DMS79 treated with DMSO at 0.1 percent for 48 hours (cell line): ENCODE data around the gene ATP9A.

Experiments used
- DNase-seq: peaks from one replicate; lab custom pipeline; 2025; lab: John Stamatoyannopoulos, UW

The ATP9A gene

DNA sequence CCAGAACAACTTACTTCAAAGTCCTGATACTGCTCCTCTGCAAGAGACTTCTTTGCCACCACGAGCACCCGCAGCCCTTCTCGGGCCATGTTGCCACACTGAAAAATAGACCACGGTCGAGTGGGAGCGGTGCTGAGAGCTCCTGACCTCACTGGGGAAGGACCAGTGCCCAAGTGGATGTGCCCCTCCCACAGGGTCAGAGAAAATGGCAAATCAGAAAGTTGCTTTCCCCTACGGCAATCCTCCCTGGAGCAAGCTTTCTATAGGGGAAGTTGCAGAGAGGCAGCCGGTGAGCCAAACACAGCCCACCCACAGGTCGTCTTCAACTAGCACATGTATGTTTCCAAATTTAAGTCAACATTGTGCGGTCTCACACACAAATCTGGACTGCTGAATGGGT lies 140.6 kb downstream of the ATP9A start:
- no peak for DNase-seq

DNA sequence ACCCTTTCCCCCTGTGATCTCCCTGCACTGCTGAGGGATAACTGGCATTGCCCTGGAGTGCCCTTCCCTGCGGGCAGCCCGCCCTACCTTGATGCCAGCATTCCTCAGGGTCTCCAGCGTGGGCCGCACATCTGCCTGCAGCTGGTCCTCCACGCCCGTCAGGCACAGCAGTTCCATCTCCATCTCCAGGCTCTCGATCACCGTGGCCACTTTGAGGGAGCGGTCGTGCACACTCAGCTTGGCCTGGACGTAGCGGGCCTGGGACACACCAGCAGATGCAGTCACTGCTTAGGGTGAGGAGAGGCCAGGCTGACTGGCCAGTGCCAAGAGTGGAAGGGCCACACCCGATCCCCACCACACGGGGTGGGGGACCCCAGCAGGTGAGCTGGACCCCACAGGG lies 143.1 kb downstream of the ATP9A start:
- DNase-seq = no peak

DNA sequence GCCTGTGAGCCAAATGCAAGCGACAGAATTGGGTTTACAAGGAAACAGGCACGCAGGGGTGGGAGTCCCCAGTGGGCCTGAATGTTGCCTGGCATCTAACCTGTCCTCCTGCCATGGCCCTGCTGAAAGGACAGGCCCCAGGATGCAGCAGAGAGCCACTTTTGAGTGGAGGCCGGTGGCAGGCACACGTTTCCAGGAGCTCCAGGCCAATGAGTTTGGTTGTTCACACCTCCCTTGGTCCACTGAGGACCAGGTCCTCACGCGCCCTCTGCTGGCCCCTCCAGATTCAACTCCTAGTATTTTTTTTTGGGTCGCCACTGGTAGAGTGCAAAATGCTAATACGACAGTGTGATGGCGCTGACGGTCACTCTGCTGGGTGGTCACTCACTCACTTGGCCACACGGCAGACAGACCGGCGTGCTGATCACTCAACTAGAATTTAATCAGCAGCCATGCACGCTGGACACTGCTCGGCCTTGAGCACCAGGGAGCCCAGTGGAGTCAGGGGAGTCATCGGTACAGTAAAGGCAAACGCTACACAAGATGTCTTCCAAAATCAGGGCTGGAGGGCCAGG lies 143.9 kb downstream of the ATP9A start:
- no peak for DNase-seq

DNA sequence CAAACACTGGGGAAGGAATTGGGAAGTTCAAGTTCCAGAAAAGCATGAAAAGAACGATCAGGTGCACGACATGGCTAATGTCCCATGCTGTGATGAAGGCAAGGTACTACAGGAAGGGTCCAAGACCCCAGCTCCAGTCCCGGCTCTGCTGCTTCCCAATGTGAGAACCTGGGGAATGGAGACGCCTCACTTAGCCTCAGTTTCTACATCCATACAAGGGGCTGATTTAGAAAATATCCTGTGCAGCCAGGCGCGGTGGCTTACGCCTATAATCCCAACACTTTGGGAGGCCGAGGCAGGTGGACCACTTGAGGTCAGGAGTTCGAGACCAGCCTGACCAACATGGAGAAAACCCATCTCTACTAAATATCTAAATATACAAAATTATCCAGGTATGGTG lies 144.9 kb downstream of the ATP9A start:
- no peak for DNase-seq

DNA sequence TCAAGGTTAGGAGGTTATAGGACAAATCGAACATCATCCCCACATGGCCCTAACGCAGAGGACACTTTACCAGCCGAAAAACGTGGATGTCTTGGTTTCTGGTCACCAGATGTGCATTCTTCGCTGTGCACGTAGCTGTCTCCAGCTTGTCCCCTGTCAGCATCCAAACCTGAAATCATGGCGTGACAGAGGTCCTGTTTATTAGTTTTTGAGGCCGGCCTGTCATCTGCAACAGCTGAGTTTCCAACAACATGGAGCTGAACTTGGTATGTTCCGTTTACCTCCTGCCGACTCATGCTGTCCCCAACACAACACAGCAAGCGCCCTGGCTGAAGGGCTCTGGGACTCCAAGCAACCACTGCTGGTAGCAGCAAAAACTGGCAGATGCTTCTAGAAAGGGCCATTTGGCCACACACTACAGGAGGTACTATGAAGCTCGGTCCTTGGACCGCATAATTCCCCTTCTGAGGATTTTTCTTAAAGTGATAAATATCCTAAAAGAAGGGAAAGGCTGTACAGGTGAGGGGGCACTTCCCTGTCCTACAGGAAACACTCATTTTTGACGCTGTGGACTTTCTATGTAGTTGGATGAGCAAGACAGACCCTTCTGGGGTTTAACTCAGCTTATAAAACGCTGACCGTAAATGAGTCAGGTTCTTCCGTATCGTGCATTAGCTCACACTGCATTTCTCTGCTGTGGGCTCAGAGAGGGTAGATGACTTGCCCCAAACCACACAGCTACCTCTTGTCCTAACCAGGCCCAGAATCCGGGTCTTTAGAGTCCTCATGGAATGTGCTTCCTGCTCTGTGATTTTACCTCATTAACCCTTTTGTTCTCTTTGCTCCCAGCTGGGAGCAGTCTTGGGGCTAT lies 146.0 kb downstream of the ATP9A start:
- no peak for DNase-seq

DNA sequence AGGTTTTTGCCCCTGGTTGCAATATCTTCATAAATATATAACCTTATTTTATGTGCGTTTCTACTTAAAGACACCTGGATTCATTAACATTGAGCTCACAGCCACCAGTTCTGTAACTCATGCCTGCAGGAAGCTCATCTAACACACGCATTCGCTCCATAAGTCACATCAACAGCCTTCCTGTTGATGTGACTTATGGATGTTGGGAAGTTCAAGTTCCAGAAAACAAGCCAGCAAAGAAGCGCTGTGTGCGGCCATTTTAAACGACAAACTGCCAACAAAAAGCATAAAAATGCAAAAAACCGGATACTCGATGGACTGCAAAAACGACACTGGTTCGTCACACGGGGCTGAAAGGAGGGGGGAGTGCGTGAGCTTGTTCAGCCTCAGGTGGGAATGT lies 147.8 kb downstream of the ATP9A start:
- no peak for DNase-seq

DNA sequence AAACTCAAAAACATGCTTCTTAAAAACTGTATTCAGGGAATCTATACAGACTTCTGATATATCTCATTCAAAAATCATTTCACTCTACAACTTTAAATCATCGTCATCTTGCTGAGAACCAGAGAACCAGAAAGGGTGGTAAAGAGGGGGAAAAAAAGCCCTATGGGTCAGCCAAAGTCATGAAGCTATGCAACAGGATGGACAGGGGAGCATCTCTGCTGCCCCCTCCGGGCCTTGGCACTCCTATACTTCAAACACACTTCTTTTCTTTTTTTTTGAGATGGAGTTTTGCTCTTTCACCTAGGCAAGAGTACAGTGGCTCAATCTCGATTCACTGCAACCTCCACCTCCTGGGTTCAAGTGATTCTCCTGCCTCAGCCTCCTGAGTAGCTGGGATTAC lies 152.1 kb downstream of the ATP9A start:
- DNase-seq = no peak

DNA sequence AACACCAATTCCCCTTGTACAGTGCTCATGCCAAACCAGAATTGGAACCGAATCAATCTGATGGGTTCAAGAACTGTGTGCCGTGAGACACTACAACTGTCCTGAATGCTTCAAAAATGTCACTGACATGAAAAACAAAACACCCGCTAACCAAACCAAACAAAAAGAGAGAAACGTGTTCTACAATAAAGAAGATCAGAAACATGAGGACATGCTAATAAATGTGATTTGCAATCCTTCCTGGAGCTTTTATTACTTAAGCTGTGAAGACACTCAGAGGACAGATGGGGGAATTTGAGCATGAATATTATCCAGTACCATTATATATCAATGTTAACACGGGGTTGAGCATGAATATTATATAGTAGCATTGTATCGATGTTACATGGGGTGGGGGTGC lies 153.5 kb downstream of the ATP9A start:
- DNase-seq = no peak

DNA sequence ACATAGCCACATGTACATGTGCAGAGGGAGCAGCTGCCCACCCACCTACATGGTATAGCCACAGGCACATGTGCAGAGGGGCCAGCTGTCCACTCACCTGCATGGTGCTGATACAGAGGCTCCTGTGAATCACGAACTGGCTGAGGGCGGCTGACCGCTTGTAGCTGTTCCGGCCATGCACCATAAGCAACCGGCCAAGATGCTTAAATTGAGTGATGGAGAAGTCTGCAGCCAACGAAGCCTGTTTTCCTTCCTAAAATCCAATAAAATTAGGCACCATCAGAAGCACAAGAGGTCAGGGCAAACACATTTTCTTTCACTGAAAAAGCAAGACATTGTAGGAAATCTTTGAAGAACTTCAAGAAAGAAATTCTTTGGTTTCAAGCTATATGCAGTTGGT lies 154.6 kb downstream of the ATP9A start:
- DNase-seq = no peak

DNA sequence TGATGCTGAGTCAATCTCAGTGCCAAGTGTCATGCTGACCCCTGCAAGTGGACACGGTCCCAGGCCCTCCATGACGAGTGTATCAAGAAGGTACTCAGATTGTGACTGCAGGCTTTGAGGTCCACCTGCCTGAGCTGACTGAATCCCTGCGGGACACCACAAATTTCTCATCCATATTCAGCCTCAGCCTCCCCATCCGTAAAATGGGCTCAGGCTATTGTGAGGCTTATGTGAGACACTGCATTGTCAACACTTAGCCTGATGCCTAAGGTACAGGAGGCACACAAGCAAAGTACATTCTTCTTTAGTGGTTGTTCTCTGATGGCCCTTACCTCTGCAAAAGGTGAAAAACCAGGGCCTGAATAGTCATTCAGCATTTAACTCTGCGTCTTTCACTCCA lies 155.3 kb downstream of the ATP9A start:
- no peak for DNase-seq

DNA sequence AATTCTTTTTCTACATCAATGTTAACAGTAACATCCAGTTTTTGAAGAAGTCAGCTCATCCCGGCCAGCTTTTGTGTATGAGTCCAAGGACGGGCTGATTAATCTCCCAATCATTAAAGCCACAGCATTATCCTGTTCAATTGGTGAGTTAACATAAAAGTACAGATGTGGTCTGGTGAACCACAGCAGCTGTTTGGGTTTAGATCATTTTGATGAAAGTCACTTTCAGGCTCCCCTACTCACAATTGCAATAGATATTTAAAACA lies 156.6 kb downstream of the ATP9A start:
- DNase-seq = no peak

DNA sequence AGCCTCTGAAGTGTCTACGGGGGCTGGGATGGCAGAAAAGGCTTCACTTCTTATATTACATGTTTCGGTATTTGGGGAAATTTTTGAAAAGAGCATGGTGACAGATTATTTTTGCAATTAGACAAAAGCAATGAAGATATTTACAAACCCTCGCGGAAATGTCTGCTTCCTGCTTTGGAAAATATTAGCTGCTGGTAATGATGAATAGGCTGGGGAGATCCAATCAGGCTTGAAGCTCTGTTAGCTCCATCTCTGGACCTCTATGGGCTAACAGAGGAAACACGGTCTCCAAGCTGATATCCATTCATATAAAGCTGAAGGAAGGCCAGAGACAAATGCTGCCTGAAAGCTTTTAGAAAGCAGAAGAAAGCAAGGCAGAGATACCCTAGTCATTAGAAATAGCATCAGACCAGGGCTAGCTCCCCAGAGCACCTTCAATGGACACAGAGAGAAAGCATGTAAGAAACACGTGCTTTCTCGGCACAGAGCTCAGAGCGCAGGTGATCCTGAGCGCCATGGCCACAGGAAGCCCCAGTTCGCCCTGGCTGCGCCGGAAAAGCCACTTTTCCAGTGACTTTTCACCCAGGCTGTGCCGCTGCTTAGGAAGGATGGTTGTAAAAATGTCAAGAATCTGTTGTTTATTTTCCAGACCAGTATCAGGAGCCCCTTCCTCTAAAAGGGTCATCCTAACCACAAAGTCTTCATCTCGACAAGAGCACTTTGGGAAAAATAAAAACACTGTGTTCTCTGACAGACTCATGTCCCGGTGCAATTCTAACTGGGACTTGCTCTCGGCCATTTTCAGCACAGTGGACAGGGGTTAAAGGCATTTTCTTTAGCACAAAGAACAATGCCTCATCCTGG lies 157.2 kb downstream of the ATP9A start:
- no peak for DNase-seq

DNA sequence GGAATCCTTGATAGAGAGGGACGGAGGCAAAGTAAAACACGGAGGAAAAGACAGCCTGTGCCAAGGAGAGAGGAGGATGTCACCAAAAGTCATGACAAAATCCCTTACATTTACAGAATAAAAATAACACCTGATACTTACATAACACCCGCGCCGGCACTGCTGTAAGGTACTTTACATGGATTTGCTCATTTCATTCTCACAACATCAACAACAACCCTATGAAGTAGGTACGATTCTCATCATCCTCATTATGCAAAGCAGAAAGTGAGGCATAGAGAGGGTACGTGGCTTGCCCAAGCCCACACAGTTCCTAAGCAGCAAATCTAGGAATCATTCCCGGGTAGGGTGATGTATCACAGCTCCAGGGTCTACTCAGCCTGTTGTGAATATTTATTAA lies 158.1 kb downstream of the ATP9A start:
- DNase-seq = no peak

DNA sequence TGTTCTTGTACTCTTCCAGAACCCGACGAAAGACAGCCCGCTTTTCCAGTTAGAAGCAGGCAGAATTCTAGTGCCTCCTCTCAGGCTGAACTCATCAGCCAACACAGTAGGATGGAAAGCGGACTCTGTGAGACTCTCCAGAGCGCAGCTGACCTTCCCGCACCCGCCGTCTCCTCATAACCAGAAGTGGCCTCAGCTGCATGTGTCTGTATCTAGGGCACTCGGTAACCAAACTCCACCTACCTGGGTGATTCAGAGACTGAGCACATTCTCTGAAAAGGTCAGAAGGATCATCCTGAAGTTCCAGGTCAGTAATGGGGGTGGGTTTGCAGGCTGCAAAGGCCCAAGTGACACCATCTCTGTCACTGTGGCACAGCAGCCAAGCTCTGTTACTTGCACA lies 158.9 kb downstream of the ATP9A start:
- DNase-seq = no peak

DNA sequence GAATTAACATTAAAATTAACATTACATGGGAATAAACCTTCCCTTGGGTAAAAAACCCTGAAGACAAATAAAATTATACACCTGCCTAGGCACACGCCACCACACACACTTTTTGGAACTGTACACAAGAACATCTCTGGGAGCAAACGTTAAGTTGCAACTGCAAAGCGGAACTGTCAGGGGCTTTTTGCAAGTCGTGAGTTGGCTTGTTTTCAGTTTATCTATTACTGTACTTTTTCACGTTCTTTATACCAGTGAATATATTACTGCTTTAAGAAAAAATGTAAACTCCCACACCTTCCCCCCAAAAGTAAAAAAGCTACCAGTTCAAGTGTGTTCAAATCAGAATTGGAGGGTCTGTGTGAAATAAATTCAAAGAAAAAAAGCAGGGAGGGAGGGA lies 160.1 kb downstream of the ATP9A start:
- no peak for DNase-seq

DNA sequence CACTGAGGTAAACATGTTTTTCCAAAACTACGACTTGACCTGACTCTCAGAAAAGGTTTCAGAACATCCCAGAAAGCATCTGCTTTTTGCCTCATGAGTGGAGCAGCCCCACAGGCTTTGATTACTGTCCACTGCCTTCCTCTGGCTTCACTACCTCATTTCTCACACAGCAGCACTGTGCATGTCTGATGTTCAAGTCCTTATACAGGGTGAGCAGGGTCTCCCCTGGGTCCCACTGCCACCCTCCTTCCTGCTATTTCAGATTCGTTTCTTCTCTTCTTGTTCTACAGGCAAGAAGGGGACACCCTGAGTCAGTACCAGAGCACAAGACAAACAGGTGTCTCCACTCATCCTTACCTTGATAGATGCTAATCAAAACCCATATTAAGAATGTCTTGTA lies 161.0 kb downstream of the ATP9A start:
- DNase-seq = no peak

DNA sequence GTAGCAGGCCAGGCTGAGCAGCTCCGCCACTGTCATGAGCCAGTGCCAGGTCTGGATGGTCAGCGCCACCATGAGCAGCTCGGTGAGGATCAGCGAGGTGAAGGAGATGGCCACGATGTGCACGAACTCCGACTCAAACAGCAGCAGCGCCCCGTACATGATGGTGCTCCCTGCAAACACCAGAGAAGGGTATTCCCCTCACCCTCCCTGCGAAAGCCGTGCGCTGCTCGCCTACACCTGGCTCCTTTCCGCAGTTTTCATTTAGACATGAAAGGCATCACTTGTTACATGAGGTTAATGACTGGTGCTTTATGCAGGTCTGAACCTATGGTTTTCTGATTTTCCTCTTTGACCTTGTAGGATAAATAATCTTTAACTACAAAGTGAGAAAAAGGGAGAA lies 163.3 kb downstream of the ATP9A start:
- DNase-seq = no peak

DNA sequence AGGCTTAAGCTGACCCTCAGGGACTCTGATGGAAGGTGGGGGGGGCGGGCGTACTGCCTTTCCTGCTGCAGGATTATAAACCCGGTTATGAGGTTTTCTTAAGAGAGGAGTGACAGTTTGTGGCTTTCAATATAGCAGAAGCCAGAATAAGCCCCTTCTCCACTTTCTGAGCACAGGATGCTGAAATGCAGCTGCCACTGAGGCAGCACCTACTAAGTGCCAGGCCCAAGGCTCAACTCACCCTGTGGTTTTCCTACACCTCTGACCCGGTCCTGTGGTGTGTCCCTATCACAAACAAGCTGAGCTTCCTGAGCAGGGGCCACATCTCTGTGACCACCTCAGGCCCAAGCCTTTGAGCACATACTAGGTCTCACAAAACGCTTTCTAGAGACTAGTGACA lies 166.1 kb downstream of the ATP9A start:
- DNase-seq = no peak

DNA sequence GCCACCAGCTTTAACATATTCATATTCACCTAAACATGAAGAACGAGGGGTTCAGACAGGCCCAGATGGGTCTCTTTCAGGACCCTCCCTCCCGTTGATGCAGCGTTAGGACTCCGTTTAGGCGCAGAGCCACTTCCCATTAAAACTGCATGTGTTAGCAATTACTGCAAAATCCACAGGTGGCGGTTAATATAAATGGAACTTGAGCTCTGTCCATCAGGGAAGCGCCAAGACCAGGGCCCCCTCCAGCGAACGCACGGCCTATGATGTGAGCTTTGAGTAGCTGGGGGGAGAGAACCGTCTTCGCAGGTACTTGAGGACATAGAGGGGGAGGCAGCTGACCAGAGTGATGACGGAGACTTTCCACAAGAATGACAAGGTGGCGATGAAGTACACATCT lies 167.2 kb downstream of the ATP9A start:
- DNase-seq = no peak

DNA sequence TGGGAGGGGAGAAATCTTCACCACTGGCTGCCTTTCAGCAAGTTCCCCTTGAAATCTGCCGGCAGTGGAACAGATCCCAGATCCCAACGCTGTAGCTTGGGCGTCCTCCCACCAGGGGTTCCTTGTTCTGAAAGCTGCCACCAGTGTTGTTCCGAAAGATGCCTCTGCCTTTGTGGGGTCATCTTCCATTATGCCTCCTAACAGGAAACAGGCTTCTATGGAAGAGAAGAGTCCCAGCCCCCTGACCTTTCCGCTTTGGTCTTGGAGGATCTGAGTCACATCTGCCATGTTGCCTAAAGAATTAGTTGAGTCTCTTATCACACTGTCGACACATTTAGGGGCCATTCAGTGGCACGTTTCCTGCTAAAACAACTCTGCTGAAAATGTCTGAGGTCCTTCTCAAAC lies 168.2 kb downstream of the ATP9A start:
- no peak for DNase-seq

DNA sequence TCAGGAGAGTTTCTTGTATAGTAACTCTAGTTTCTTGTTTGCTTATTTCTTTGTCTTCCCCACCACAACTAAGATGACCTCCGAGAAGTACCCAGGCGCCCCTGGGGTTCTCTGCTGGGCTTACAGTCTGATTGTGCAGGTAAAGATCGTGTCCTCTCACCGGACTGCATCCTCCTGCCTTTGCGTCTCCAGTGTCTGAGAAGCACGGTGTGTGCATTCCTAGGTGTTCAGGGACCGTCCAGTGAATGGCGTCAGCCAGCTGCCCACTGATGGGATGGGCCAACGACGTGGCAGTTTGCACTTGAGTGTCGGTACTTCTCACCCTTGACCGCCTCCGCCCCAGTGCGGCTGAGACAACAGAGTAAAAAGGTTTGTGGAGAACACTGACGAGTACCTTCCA lies 169.6 kb downstream of the ATP9A start:
- DNase-seq = no peak

DNA sequence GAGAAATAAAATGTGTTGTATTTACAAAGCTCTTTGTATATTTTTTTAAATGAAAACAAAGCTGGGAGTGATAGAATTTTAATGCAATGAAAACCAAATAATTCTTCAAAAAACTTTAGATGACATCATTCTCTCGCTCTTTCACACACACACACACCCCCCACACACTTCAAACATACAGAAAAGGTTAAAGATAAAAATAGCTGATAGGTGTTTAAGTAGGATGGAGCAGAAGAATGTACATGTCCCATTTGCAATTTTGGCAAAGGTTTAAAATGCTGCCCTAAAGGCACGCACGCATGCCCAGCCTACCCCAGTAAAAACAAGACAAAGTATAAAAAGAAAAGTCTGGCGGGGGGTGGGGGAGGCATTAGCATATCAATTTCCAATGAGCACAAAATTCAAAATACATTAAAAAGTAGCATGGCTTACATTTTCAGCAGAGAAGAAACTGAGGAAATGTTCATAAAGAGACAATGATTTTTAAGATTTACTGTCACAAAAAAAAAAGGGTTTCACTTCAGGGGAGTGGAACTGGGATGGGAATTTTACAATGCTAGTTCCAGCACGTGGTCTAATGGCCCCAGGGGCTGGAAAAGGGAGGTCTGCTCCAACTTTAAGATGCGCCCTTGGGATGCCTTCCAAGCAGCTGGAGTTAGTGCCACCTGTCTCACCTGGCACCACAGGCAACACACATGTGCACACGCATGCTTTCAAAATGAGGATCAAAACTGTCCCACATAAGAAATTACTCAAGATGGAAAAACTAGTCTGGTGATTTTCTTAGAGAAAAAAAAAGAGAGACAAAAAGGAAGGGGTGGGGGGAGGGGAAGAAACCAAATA lies 170.6 kb downstream of the ATP9A start:
- DNase-seq = no peak
